ENCODE measurements around the gene TIMP4. TPM values are rescaled to one million over a fixed set of nuclear protein-coding genes. Genes with fewer than 3 reads are reported as not detected.

TIMP4 gene
- total RNA-seq, 1 donor from 2014 or later = 5.4 TPM

GRCh38 chr3:12114251-12114650 is 44.5 kb downstream of the TIMP4 start:
- Mint-ChIP-seq H3K4me1 (ENCODE audit: unreplicated experiment) (no peaks in the 10 kb centered on the region), H3K36me3 (ENCODE audit: unreplicated experiment) (no peaks in the 10 kb centered on the region), H3K4me3 (ENCODE audit: unreplicated experiment) (no peak overlapping the region), H3K27ac (ENCODE audit: unreplicated experiment) (no peak overlapping the region), H3K9me3 (ENCODE audit: unreplicated experiment) (no peaks in the 10 kb centered on the region), H3K27me3 (ENCODE audit: unreplicated experiment) (peaks cover 70% of the 10 kb centered on the region)
- no peak for TF ChIP-seq CTCF (IDR thresholded peaks at IDR 0.05)
- no peak for DNase-seq (ENCODE audit: extremely low spot score, unreplicated experiment)

- Mint-ChIP-seq H3K4me1 (ENCODE audit: unreplicated experiment) (no peaks in the 10 kb centered on the region), H3K4me3 (ENCODE audit: unreplicated experiment) (no peak overlapping the region), H3K36me3 (ENCODE audit: unreplicated experiment) (no peaks in the 10 kb centered on the region), H3K9me3 (ENCODE audit: unreplicated experiment) (no peaks in the 10 kb centered on the region), H3K27ac (ENCODE audit: unreplicated experiment) (no peak overlapping the region), H3K27me3 (ENCODE audit: unreplicated experiment) (peaks cover 35% of the 10 kb centered on the region)
- no peak for DNase-seq (ENCODE audit: extremely low spot score, unreplicated experiment)
- no peak for TF ChIP-seq CTCF (IDR thresholded peaks at IDR 0.05)
These were observed 51.5 kb downstream of the TIMP4 start for GRCh38 chr3:12107071-12107713.

Other genes starting within 250 kb of the TIMP4 start
- gene SYN2, start 154.5 kb downstream of the TIMP4 start, total RNA-seq = 0.46 TPM in 1 of 2 replicates, not detected in the other
- gene PPARG, start 130.2 kb upstream of the TIMP4 start, total RNA-seq = 4.4 and 6.2 TPM in 2 replicates